Activated naive CD8-positive, alpha-beta T cell (primary cell): ENCODE results near the gene CDC42EP2.

Experiments used
- H3K27ac Mint-ChIP-seq: one replicate; pipeline ENCODE4 v1.8.0; 2021; ENCODE audit warnings: mixed read lengths
- H3K27me3 Mint-ChIP-seq: one replicate; pipeline ENCODE4 v1.8.0; 2021; ENCODE audit warnings: mixed read lengths
- H3K36me3 Mint-ChIP-seq: one replicate; pipeline ENCODE4 v1.8.0; 2021; ENCODE audit warnings: mixed read lengths
- H3K4me1 Mint-ChIP-seq: one replicate; pipeline ENCODE4 v1.8.0; 2021; ENCODE audit warnings: low read depth, mixed read lengths
- H3K4me3 Mint-ChIP-seq: one replicate; pipeline ENCODE4 v1.8.0; 2021; ENCODE audit warnings: mild to moderate bottlenecking, mixed read lengths
- H3K9me3 Mint-ChIP-seq: one replicate; pipeline ENCODE4 v1.8.0; 2021; ENCODE audit warnings: low read depth, mixed read lengths

CDC42EP2 gene

DNA sequence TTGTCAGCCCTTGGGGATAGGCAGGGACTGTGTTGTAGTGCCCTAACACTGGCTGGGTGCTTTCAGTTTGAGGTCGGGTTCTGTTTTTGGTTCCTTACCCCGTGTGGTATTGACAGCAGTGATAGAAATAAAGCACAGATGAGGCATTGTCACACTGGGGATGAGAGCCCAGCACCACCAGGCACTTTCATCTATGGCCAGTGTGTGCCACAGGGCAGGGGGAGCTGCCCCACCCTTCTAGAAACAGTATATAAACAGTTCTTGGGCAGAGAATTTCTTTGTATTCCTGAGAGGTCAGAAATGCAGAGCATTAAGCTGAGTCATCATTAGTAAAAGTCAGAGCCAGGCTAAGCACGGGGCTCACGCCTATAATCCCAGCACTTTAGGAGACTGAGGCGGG, 23.1 kb upstream of the CDC42EP2 start:
- Mint-ChIP-seq H3K36me3 (peaks cover 20% of the 10 kb centered on the region), H3K27me3 (no peaks in the 10 kb centered on the region), H3K9me3 (no peaks in the 10 kb centered on the region), H3K27ac (no peak overlapping the region), H3K4me3 (no peak overlapping the region), H3K4me1 (no peaks in the 10 kb centered on the region)

DNA sequence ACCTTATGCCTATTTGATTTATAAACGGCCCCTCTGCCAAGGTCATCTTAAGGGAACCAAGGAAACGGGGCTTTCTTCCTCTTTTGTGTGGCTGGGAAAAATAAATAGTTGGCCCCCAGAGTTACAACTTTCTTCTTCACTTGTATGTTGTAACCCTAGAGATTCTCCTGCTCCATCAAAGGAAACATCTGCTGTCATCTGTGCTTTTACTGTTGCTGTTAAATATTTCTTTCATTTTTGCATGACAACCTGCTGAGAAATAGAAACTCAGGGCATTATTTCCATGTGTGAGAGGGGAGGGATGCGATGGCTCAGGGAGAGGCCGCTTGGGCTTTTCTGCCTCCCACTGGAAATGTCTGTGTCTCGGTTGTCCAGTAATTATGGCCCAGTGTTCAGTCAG, 21.8 kb upstream of the CDC42EP2 start:
- Mint-ChIP-seq H3K9me3 (no peaks in the 10 kb centered on the region), H3K36me3 (peaks cover 13% of the 10 kb centered on the region), H3K4me1 (no peaks in the 10 kb centered on the region), H3K27me3 (no peaks in the 10 kb centered on the region), H3K27ac (no peak overlapping the region), H3K4me3 (no peak overlapping the region)

DNA sequence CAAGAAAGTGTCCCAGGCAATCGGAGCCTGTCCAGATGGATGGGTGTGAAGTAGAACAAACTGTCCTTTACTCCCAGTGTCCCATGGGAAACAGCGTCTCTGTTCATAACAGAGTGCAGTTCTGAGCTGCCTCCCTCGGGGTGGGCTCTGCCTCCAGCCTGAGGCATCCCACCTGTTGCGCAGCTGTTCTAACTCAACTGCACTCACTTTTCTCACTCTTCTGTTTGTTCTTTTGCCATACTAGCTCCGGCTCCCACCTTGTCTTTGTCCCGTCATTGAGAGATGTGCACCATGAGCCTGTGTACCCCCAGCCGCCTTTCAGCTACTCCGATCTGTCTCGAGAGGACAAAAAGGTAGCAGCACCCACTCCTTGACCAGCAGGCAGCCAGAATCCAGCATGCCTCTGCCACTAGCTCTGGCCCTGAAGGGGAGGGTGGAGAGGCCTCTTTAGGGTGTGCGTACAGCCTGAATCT, 20.7 kb upstream of the CDC42EP2 start:
- peaks cover 13% of the 10 kb centered on the region for H3K36me3 Mint-ChIP-seq
- no peak overlapping the region for H3K27ac Mint-ChIP-seq
- no peaks in the 10 kb centered on the region for H3K9me3 Mint-ChIP-seq
- no peaks in the 10 kb centered on the region for H3K27me3 Mint-ChIP-seq
- no peak overlapping the region for H3K4me3 Mint-ChIP-seq
- no peaks in the 10 kb centered on the region for H3K4me1 Mint-ChIP-seq

DNA sequence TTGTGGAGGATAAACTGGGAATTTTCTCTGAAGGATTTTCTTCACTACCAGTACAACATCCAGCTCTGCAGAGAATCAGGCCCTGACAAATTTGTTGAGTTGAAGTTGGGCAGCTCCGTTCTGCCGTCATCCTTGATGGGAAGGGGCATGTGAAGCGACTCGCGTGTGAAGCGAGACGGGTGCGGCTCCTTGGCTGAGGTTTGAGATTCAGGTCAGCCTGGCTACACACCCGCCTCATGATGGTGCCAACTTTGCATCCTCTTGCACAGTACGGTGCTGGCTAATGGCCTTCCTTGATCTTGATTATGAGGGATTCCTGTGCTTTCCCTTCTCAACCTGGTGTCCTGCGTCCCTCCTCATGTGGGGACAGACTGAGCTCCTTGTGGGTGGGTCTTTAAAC, 19.7 kb upstream of the CDC42EP2 start:
- Mint-ChIP-seq H3K4me1 (no peaks in the 10 kb centered on the region), H3K4me3 (no peak overlapping the region), H3K27me3 (no peaks in the 10 kb centered on the region), H3K27ac (no peak overlapping the region), H3K9me3 (no peaks in the 10 kb centered on the region), H3K36me3 (peaks cover 9% of the 10 kb centered on the region)

GRCh38 chr11:65295571-65296341, 18.9 kb upstream of the CDC42EP2 start:
- H3K27ac Mint-ChIP-seq = no peak overlapping the region
- H3K9me3 Mint-ChIP-seq = no peaks in the 10 kb centered on the region
- no peak overlapping the region for H3K4me3 Mint-ChIP-seq
- peaks cover 5% of the 10 kb centered on the region for H3K36me3 Mint-ChIP-seq
- no peaks in the 10 kb centered on the region for H3K4me1 Mint-ChIP-seq
- H3K27me3 Mint-ChIP-seq = no peaks in the 10 kb centered on the region

DNA sequence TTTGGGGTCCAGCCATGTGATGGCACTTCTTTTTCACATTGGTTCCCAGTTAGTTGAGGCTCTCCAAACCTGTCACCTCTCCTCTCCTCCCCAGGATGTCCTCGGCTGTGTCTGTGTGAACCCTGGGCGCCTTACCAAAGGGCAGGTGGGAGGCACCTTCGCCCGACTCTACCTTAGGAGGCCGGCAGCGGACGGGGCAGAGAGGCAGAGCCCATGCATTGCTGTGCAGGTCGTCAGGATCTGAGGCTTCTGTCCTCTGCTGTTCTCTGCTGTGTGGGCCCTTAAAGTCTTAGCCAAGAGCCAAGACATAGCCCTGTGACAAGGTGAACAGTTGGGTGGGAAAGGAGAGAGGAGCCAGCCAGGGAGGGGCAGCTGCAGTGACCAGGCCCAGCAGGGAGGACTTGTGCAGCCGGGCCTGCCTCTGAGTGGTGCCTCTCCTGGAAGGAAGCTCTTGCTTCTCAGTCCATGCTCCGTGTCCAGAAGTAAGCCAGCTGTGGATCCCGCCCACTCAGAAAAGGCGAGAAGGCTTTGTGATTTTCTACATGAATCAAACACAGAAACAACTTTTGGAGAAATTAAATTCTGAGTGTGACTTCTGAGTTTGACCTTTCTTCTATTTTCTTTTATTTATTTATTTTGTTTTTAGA, 17.5 kb upstream of the CDC42EP2 start:
- no peak overlapping the region for H3K27ac Mint-ChIP-seq
- no peaks in the 10 kb centered on the region for H3K27me3 Mint-ChIP-seq
- no peak overlapping the region for H3K4me3 Mint-ChIP-seq
- no peaks in the 10 kb centered on the region for H3K4me1 Mint-ChIP-seq
- no peaks in the 10 kb centered on the region for H3K9me3 Mint-ChIP-seq
- peaks cover 5% of the 10 kb centered on the region for H3K36me3 Mint-ChIP-seq

DNA sequence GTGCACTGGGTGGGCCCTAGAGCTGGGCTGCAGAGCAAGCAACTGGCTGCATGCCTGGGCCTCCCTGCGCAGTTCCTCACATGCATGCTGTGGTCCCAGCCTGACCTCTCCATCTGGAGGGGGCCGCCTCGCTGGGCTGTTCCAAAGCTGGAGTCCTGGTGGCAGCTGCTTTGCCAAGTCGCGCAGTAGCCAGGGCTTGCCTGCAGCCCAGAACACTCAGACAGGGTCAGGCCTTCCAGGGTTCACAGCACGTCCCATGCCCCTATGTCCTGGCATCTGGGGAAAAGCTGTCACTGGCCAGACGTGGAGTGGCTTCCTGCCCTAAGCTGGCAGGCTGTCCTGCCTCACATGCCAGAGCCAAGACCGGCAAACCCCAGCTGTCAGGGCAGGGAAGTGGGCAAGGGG, 16.5 kb upstream of the CDC42EP2 start:
- H3K27ac Mint-ChIP-seq = no peak overlapping the region
- peaks cover 5% of the 10 kb centered on the region for H3K36me3 Mint-ChIP-seq

DNA sequence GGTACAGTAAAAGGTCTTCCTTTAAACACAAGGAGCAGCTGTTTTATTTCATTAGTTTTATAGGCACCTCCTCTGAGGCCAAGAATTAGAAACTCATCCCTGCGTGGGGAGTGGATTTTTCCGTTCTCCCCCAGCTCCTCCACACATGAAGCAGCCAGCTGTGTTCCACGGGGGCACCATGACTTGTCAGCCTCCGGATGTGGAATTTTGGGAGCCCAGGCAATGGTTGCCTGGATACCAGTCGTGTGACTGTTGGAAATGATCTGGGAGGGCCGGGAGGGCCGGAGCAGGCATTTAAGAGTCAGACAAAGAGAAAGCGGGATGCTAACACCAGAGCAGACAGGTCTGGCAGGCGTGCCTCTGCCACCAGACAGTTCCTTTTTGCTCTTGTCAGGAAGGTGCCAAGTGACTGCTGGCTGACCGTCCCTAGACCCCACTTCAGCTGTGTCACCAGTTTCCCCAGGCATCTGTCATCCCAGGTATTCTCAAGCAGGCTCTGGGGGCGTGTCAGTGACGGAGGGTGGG, 15.9 kb upstream of the CDC42EP2 start:
- no peak overlapping the region for H3K4me3 Mint-ChIP-seq
- H3K36me3 Mint-ChIP-seq = peaks cover 3% of the 10 kb centered on the region
- H3K27me3 Mint-ChIP-seq = no peaks in the 10 kb centered on the region
- H3K27ac Mint-ChIP-seq = no peak overlapping the region
- H3K9me3 Mint-ChIP-seq = no peaks in the 10 kb centered on the region
- H3K4me1 Mint-ChIP-seq = no peaks in the 10 kb centered on the region

More for the DNA sequence above, 16.5 kb upstream of the CDC42EP2 start:
- H3K9me3 Mint-ChIP-seq = no peaks in the 10 kb centered on the region
- no peaks in the 10 kb centered on the region for H3K4me1 Mint-ChIP-seq
- H3K27me3 Mint-ChIP-seq = no peaks in the 10 kb centered on the region
- H3K4me3 Mint-ChIP-seq = no peak overlapping the region

DNA sequence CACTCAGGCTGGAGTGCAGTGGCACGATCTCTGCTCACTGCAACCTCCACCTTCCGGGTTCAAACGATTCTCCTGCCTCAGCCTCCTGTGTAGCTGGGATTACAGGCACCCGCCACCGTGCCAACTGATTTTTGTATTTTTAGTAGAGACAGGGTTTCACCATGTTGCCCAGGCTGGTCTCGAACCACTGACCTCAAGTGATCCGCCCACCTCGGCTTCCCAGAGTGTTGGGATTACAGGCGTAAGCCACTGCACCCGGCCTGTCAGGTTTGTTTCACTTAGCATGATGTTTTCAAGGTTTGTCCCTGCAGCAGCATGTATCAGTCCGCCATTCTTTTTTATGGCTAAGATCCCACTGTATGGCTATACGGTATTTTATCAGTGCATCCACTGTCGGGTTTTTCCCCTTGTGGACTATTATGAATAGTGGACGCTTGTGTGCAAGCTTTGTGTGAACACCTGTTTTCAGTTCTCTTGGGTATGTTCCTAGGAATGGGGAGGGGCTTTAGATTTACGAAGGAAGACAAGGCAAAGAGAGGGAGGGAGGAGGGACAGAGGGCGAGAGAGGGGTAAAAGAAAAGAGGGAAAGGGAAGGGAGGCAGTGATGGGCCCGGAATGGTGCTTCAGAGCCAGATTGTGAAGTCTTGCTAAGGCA, 13.9 kb upstream of the CDC42EP2 start:
- Mint-ChIP-seq H3K27me3 (no peaks in the 10 kb centered on the region), H3K4me3 (no peak overlapping the region), H3K9me3 (no peaks in the 10 kb centered on the region), H3K27ac (no peak overlapping the region), H3K36me3 (no peaks in the 10 kb centered on the region), H3K4me1 (no peaks in the 10 kb centered on the region)

- Mint-ChIP-seq H3K27ac (no peak overlapping the region), H3K4me1 (no peaks in the 10 kb centered on the region), H3K4me3 (no peak overlapping the region), H3K27me3 (no peaks in the 10 kb centered on the region), H3K9me3 (no peaks in the 10 kb centered on the region), H3K36me3 (no peaks in the 10 kb centered on the region)
Measured at GRCh38 chr11:65301491-65302329, 13.0 kb upstream of the CDC42EP2 start.

GRCh38 chr11:65303555-65303954, 11.1 kb upstream of the CDC42EP2 start:
- H3K36me3 Mint-ChIP-seq = no peaks in the 10 kb centered on the region
- no peaks in the 10 kb centered on the region for H3K9me3 Mint-ChIP-seq
- no peak overlapping the region for H3K4me3 Mint-ChIP-seq
- H3K4me1 Mint-ChIP-seq = no peaks in the 10 kb centered on the region
- no peak overlapping the region for H3K27ac Mint-ChIP-seq
- H3K27me3 Mint-ChIP-seq = no peaks in the 10 kb centered on the region

- no peak overlapping the region for H3K27ac Mint-ChIP-seq
- no peaks in the 10 kb centered on the region for H3K27me3 Mint-ChIP-seq
- H3K9me3 Mint-ChIP-seq = no peaks in the 10 kb centered on the region
- no peaks in the 10 kb centered on the region for H3K4me1 Mint-ChIP-seq
- no peak overlapping the region for H3K4me3 Mint-ChIP-seq
- no peaks in the 10 kb centered on the region for H3K36me3 Mint-ChIP-seq
Measured at GRCh38 chr11:65304110-65304509, 10.6 kb upstream of the CDC42EP2 start.

- no peak overlapping the region for H3K4me3 Mint-ChIP-seq
- no peaks in the 10 kb centered on the region for H3K36me3 Mint-ChIP-seq
- no peaks in the 10 kb centered on the region for H3K9me3 Mint-ChIP-seq
- no peaks in the 10 kb centered on the region for H3K4me1 Mint-ChIP-seq
- no peaks in the 10 kb centered on the region for H3K27me3 Mint-ChIP-seq
- H3K27ac Mint-ChIP-seq = no peak overlapping the region
Measured at GRCh38 chr11:65304613-65305012, 10.1 kb upstream of the CDC42EP2 start.

DNA sequence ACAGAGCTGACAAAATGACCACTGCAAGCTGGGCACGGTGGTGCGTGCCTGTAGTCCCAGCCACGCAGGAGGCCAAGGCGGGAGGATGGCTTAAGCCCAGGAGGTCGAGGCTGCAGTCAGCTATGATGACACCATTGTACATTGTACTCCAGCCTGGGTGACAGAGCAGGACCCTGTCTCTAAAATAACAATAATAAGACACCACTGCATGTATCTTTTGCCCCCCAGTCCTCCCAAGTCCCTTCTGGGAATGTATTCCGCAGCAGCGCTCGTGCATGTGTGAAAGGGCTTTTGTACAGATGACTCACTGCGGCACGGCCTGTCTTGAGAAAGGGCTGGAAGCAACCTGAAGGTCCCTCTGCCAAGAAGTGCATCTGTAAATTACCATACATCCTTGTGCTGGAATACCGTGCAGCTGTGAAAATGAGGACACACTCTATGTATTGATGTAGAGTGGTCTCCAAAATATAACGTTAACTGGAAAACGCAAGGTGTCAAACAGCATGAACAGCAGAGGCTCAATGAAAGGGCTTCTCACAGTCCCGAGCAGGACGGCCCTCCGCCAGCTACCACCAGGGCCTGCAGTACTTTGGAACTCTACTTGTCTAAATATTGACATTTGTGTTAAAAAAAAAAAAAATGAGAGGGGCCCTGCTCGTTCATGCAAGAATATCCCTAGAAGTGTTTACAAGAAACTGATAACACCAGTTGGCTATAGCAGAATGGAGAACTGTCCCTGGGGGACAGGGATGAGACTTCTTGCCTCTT, 9.0 kb upstream of the CDC42EP2 start:
- Mint-ChIP-seq H3K27ac (no peak overlapping the region), H3K9me3 (no peaks in the 10 kb centered on the region), H3K4me3 (no peak overlapping the region)

More for the DNA sequence above, 9.0 kb upstream of the CDC42EP2 start:
- Mint-ChIP-seq H3K36me3 (no peaks in the 10 kb centered on the region), H3K4me1 (no peaks in the 10 kb centered on the region), H3K27me3 (no peaks in the 10 kb centered on the region)
